HG03097 (cell line): ENCODE results near the gene CLDN14.

Source experiments
- ATAC-seq: cut with Tn5 transposase; IDR thresholded peaks from one replicate; pipeline ENCODE4 v1.9.1; 2021; ENCODE audit not compliant: unreplicated experiment, low FRiP score

Gene CLDN14

GRCh38 chr21:36504067-36505058 lies 24.4 kb upstream of the CLDN14 start:
- ATAC-seq, result no peak

GRCh38 chr21:36502365-36502764 lies 22.4 kb upstream of the CLDN14 start:
- ATAC-seq, result no peak

GRCh38 chr21:36501589-36501892 lies 21.6 kb upstream of the CLDN14 start:
- ATAC-seq, result no peak

- no peak for ATAC-seq
These were observed 19.9 kb upstream of the CLDN14 start for GRCh38 chr21:36499578-36500471.

- no peak for ATAC-seq
These were observed 14.6 kb upstream of the CLDN14 start for GRCh38 chr21:36494557-36494956.

GRCh38 chr21:36491209-36491910 lies 11.4 kb upstream of the CLDN14 start:
- no peak for ATAC-seq

- ATAC-seq, result no peak
These were observed 9.8 kb upstream of the CLDN14 start for GRCh38 chr21:36489776-36490165.

- no peak for ATAC-seq
These were observed 9.3 kb upstream of the CLDN14 start for GRCh38 chr21:36489103-36489775.

- ATAC-seq, result no peak
These were observed 7.9 kb upstream of the CLDN14 start for GRCh38 chr21:36487641-36488307.

- ATAC-seq, result no peak
These were observed 6.3 kb upstream of the CLDN14 start for GRCh38 chr21:36486246-36486645.

- no peak for ATAC-seq
These were observed 5.6 kb upstream of the CLDN14 start for GRCh38 chr21:36485476-36485875.

- no peak for ATAC-seq
These were observed 3.2 kb upstream of the CLDN14 start for GRCh38 chr21:36483095-36483494.

GRCh38 chr21:36482673-36483072 lies 2.8 kb upstream of the CLDN14 start:
- no peak for ATAC-seq

GRCh38 chr21:36482181-36482580 lies 2.3 kb upstream of the CLDN14 start:
- ATAC-seq, result no peak

- ATAC-seq, result no peak
These were observed 1.7 kb upstream of the CLDN14 start for GRCh38 chr21:36481639-36482038.

GRCh38 chr21:36480618-36481017 lies 696 bp upstream of the CLDN14 start:
- no peak for ATAC-seq

- no peak for ATAC-seq
These were observed 981 bp downstream of the CLDN14 start for GRCh38 chr21:36478941-36479340.

GRCh38 chr21:36478207-36478701 lies 1.7 kb downstream of the CLDN14 start:
- ATAC-seq, result no peak

GRCh38 chr21:36477559-36477958 lies 2.4 kb downstream of the CLDN14 start:
- no peak for ATAC-seq

GRCh38 chr21:36477001-36477400 lies 2.9 kb downstream of the CLDN14 start:
- no peak for ATAC-seq
